Raji (cell line): ENCODE measurements around the gene ADAMTS20.

Experiments used
- POLR2A ChIP-seq: IDR thresholded peaks from 2 replicates; pipeline ENCODE4 v1.6.1; 2011; ENCODE audit warnings: low read depth, low read length, control low read depth; ENCODE audit not compliant: insufficient read depth

ADAMTS20 gene

GRCh38 chr12:43345023-43345422, 207.0 kb downstream of the ADAMTS20 start:
- no peak for TF ChIP-seq POLR2A

GRCh38 chr12:43338848-43339526, 213.0 kb downstream of the ADAMTS20 start:
- TF ChIP-seq POLR2A: no peak

GRCh38 chr12:43337571-43338444, 214.2 kb downstream of the ADAMTS20 start:
- TF ChIP-seq POLR2A: no peak

GRCh38 chr12:43336962-43337555, 214.9 kb downstream of the ADAMTS20 start:
- no peak for TF ChIP-seq POLR2A

- TF ChIP-seq POLR2A: no peak
Observed at GRCh38 chr12:43333644-43334043, 218.4 kb downstream of the ADAMTS20 start.

GRCh38 chr12:43332977-43333640, 218.9 kb downstream of the ADAMTS20 start:
- TF ChIP-seq POLR2A: no peak

- no peak for TF ChIP-seq POLR2A
Observed at GRCh38 chr12:43331935-43332334, 220.1 kb downstream of the ADAMTS20 start.

DNA sequence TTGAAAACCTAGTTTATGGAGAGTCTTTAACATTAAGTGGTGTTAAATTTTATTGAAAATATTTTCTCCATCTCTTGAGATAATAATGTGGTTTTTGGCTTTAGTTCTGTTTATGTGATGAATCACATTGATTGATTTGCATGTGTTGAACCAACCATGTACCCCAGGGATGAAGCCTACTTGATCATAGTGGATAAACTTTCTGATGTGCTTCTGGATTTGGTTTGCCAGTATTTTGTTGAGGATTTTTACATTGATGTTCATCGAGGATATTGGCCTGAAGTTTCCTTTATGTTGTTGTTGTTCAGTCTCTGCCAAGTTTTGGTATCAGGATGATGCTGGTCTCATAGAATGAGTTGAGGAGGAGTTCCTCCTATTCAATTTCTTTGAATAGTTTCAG, 222.6 kb downstream of the ADAMTS20 start:
- TF ChIP-seq POLR2A: no peak

DNA sequence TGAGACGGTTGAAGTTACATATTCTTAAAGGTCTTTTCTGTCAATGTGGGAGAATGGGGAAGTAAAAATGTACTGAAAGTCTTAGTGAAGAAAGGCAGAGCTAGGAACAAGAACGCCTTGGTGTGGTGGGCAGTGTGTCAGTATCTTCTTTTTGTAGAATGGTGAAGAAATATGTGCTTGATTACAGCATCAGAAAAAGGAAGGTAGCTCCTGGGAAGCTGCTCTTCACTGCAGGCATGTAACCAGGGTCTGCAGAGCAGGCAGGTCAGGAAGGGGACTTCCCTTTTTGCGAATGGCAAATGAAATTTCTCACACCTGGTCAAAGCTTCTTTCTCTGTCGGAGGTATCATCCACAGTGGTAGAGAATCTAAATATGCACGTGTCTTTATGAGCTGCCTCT, 226.2 kb downstream of the ADAMTS20 start:
- TF ChIP-seq POLR2A: no peak

- TF ChIP-seq POLR2A: no peak
Observed at GRCh38 chr12:43320281-43320680, 231.7 kb downstream of the ADAMTS20 start.

DNA sequence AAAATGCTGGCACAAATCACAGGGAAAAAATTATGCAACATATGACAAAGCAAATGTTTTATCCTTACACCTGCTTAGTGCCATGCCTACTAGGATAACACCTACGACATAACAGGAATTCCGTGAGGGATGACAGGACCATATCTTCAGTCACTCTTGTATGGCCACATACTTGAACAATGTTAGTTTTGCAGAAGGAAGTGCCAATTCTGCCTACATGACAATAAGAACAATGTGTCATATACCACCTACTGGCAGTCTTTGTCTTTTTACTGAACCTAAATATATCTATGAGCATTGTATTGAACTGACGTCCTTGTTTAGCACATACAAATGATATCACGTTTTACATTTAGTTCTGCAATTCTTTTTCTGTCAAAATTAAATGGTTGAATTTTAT, 234.0 kb downstream of the ADAMTS20 start:
- no peak for TF ChIP-seq POLR2A

GRCh38 chr12:43317156-43317555, 234.8 kb downstream of the ADAMTS20 start:
- TF ChIP-seq POLR2A: no peak

DNA sequence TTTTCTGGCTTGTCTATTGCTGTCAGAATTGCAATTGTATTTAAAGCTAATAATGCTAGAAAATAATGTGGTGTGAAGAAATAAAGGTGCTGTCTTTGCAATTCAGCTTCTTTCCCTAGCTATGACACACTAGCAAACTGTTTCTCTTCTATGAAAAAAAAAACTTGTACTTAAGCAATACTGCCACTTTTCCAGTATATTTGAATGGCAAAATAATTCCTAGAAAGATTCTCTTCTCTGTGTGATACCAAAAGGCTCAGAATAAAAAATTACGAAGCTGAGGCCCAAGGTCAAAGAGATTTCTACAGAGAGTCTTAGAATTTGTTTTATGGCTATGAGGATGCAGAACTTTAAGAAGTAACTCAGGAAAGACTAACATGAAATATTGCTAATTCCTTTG, 235.5 kb downstream of the ADAMTS20 start:
- TF ChIP-seq POLR2A: no peak

DNA sequence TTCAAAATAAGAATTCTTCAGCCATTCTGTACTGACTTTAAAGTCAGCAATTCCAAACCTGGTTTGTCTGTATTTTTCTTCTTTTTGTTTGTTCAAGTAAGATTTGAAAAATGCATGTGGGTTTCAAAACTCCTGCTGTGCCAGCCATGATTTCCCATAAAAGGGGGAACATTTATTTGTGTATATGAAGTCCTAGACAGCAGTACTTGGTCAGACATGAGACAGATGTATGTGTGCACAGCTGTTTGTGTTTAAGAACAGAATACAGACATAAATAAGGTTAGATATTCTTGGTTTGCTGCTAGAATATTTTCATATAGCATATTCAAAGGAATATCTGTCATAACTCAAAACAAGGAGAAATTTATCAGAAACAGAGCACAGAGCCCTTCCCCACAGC, 236.0 kb downstream of the ADAMTS20 start:
- TF ChIP-seq POLR2A: no peak

- TF ChIP-seq POLR2A: no peak
Observed at GRCh38 chr12:43312991-43313505, 239.0 kb downstream of the ADAMTS20 start.

DNA sequence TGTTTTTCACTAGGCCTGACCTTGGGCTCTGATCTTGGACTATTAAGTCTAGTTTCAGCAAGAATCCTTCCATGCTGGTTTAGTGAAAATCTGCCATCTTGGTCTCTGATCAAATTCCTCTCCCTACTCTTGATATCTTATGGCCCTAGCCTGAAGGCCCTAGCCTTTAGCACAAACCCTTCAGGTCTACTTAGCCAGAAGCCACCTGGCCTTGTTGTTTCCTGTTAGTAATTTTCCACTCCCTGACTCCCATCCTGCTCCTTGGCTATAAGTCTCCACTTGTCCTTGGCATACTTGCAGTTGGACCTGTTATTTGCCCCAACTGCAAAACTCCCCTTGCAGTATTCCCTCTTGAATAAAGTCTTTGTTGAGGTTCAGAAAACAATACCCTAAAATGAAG, 241.4 kb downstream of the ADAMTS20 start:
- no peak for TF ChIP-seq POLR2A

DNA sequence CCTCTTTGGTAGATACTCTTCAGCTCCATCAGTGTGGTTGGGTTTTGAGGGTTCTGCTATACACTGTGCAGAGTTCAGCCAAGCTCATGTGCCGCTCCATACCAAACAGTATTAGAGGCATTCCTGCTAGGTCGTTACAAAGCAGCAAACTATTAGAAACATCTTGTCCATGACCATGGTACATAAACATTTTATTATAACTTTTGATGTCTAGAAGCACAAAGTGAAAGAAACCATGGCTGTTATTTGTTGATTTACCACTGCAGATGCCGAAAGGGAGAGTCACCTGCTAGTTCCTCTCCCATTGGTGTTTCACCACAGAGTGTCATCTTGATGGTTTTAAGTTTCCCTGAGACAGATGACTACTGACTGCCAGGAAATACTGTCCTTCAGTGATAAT, 242.0 kb downstream of the ADAMTS20 start:
- TF ChIP-seq POLR2A: no peak
